ENCODE data around the gene TACC3. TPM values are rescaled to one million over a fixed set of nuclear protein-coding genes. Genes with fewer than 3 reads are reported as not detected.

The TACC3 gene
- total RNA-seq, 1 experiment from 2014 or later = 207 TPM

DNA sequence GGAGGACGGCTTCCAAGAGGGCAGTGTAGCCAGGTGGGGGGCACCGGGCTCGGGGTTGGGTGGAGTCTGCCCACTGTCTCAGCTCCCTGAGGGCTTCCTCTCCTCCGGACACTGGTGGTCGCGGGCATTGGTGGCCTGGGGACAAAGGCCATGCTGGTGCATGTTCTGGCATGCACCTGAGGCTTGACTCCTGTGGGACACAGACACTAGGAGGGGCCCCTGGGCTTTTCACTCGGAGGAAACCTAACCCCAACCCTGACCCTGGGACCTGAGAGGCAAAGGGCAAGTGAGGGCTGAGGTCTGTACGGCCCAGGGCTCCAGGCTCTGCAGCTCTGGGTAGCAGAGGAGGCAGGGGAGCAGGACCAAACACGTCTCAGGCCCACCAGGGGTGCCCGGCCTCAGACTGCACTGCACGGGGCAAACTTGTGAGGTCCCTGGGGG, 49.5 kb downstream of the TACC3 start:
- Mint-ChIP-seq H3K4me3 (no peak overlapping the region), H3K4me1 (peaks cover 9% of the 10 kb centered on the region), H3K9me3 (no peaks in the 10 kb centered on the region), H3K27me3 (ENCODE audit: low read depth) (peaks cover 4% of the 10 kb centered on the region), H3K36me3 (no peaks in the 10 kb centered on the region), H3K27ac (no peak overlapping the region)
- CTCF ChIA-PET = interaction anchor here (0.9 to 2.7 kb wide), 4 partner anchors 8 to 23 kb away, joined by 3 to 18 read pairs (median 6); no protein-coding TSS in a partner anchor
- ATAC-seq (no peak), DNase-seq (ENCODE audit: low spot score) (no peak)
- TF ChIP-seq, protein P1, sequence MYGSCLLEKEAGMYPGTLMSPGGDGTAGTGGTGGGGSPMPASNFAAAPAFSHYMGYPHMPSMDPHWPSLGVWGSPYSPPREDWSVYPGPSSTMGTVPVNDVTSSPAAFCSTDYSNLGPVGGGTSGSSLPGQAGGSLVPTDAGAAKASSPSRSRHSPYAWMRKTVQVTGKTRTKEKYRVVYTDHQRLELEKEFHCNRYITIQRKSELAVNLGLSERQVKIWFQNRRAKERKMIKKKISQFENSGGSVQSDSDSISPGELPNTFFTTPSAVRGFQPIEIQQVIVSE (CRISPR knock-in tag; IDR thresholded peaks at IDR 0.05; ENCODE audit: borderline replicate concordance) = no peak
- TF ChIP-seq ZNF219 (CRISPR knock-in tag; IDR thresholded peaks at IDR 0.05; ENCODE audit: borderline replicate concordance) (no peak), SOX15 (CRISPR knock-in tag; IDR thresholded peaks at IDR 0.05) (no peak)
- TF ChIP-seq, protein P2, sequence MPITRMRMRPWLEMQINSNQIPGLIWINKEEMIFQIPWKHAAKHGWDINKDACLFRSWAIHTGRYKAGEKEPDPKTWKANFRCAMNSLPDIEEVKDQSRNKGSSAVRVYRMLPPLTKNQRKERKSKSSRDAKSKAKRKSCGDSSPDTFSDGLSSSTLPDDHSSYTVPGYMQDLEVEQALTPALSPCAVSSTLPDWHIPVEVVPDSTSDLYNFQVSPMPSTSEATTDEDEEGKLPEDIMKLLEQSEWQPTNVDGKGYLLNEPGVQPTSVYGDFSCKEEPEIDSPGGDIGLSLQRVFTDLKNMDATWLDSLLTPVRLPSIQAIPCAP (CRISPR knock-in tag; IDR thresholded peaks at IDR 0.05) = no peak
- POLR2A ChIA-PET = no interaction called here

DNA sequence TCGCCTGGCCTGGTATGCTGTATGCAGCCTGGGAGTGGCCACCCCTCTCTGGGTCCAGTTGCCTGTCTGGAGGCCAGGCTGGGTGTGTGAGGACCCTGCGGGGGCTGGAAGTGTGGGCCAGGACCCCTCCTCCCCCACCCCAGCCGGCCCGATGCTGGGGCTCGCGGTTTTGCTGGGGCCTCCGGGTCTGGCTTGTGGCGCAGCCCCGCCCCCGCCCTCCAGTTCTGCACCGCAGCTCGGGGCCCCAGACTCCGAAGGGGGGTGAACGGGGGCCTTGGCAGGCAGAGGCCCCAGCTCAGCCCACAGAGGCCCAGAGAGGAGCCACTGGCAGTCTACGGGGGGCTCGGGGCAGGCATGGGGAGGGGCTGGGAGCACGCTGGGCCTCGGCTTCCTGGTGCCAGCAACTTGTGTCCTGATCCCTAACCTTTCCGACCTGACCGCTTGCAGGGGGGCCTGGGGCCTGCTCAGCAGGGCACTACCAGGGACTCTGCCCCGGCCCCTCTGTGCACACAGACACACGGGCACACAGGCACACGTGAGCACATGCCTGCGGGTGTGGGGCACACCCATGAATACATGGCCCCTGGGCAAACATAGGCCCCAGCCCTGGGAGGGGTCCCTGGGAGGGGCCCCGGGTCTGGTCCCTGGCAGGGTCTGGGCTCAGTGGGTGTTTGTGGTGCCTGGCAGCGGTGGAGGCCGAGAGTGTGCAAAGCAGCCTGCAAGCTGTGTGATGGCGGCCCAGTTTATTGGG, 50.4 kb downstream of the TACC3 start:
- H3K4me3 Mint-ChIP-seq = no peak overlapping the region
- no peaks in the 10 kb centered on the region for H3K36me3 Mint-ChIP-seq
- peaks cover 9% of the 10 kb centered on the region for H3K4me1 Mint-ChIP-seq
- no peaks in the 10 kb centered on the region for H3K9me3 Mint-ChIP-seq
- DNase-seq (ENCODE audit: low spot score) (no peak), ATAC-seq (no peak)
- no peak overlapping the region for H3K27ac Mint-ChIP-seq
- ChIA-PET POLR2A (no interaction called here), CTCF (interaction anchor here (2.7 kb wide), 1 partner anchor 23 kb away, joined by 18 read pairs; no protein-coding TSS in a partner anchor)
- peaks cover 4% of the 10 kb centered on the region for H3K27me3 Mint-ChIP-seq (ENCODE audit: low read depth)
- no peak for TF ChIP-seq NR2C2 (CRISPR knock-in tag; IDR thresholded peaks at IDR 0.05)
- TF ChIP-seq, protein P3, sequence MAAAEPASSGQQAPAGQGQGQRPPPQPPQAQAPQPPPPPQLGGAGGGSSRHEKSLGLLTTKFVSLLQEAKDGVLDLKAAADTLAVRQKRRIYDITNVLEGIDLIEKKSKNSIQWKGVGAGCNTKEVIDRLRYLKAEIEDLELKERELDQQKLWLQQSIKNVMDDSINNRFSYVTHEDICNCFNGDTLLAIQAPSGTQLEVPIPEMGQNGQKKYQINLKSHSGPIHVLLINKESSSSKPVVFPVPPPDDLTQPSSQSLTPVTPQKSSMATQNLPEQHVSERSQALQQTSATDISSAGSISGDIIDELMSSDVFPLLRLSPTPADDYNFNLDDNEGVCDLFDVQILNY (CRISPR knock-in tag; IDR thresholded peaks at IDR 0.05) = no peak
- TF ChIP-seq, protein P4, sequence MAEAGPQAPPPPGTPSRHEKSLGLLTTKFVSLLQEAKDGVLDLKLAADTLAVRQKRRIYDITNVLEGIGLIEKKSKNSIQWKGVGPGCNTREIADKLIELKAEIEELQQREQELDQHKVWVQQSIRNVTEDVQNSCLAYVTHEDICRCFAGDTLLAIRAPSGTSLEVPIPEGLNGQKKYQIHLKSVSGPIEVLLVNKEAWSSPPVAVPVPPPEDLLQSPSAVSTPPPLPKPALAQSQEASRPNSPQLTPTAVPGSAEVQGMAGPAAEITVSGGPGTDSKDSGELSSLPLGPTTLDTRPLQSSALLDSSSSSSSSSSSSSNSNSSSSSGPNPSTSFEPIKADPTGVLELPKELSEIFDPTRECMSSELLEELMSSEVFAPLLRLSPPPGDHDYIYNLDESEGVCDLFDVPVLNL (CRISPR knock-in tag; IDR thresholded peaks at IDR 0.05; ENCODE audit: borderline replicate concordance, low read depth) = no peak
- TF ChIP-seq ZBTB21 (CRISPR knock-in tag; IDR thresholded peaks at IDR 0.05; ENCODE audit: borderline replicate concordance) = no peak
- TF ChIP-seq, protein P5, sequence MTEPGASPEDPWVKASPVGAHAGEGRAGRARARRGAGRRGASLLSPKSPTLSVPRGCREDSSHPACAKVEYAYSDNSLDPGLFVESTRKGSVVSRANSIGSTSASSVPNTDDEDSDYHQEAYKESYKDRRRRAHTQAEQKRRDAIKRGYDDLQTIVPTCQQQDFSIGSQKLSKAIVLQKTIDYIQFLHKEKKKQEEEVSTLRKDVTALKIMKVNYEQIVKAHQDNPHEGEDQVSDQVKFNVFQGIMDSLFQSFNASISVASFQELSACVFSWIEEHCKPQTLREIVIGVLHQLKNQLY (CRISPR knock-in tag; IDR thresholded peaks at IDR 0.05) = no peak

DNA sequence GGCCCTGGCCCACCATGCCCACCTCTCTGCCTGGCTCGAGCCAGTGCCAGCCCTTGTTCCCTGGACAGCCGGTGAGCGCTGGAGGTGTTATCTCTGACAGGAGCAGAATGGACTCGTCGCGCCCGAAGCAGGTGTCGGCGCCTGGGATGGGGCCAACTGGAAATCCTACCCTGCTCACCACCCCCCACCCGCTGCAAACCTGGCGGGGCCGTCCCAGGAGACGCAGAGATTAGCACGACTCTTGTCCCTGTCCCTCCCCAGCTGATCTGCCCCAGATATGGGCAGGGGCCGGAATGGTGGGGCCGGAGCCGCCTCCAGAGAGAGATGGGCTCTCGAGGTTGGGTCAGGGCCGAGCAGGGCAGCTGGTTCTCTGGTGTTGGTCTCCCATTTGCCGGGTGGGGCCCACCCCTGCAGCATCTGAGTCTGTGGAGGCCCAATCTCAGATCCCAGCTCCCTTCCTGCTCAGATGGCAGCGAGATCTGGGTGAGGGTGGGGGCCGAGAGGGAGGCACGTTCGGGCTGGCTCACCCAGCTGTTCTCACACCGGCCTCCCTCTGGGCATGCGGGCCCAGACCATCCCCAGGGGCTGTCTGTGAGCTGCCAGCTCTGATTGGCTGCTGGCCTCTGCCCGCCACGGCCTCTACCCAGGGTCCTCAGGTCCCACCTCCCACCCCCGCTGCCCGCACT, 51.7 kb downstream of the TACC3 start:
- no peaks in the 10 kb centered on the region for H3K9me3 Mint-ChIP-seq
- no peak overlapping the region for H3K4me3 Mint-ChIP-seq
- peaks cover 14% of the 10 kb centered on the region for H3K4me1 Mint-ChIP-seq
- H3K36me3 Mint-ChIP-seq = no peaks in the 10 kb centered on the region
- ChIA-PET CTCF (interaction anchor here (0.8 to 2.2 kb wide), 3 partner anchors 9 to 37 kb away, joined by 3 to 11 read pairs (median 4); no protein-coding TSS in a partner anchor), POLR2A (interaction anchor here (1.1 kb wide), 1 partner anchor 34 kb away, joined by 3 read pairs; no protein-coding TSS in a partner anchor)
- DNase-seq (ENCODE audit: low spot score) = no peak
- peaks cover 4% of the 10 kb centered on the region for H3K27me3 Mint-ChIP-seq (ENCODE audit: low read depth)
- ATAC-seq = no peak
- no peak overlapping the region for H3K27ac Mint-ChIP-seq
- TF ChIP-seq NR1H2 (CRISPR knock-in tag; IDR thresholded peaks at IDR 0.05) (no peak), CREM (CRISPR knock-in tag; IDR thresholded peaks at IDR 0.05) (no peak), SOX15 (CRISPR knock-in tag; IDR thresholded peaks at IDR 0.05) (no peak), ZNF671 (CRISPR knock-in tag; IDR thresholded peaks at IDR 0.05) (no peak), SMAD4 (CRISPR knock-in tag; IDR thresholded peaks at IDR 0.05) (no peak)
- TF ChIP-seq, protein P6, sequence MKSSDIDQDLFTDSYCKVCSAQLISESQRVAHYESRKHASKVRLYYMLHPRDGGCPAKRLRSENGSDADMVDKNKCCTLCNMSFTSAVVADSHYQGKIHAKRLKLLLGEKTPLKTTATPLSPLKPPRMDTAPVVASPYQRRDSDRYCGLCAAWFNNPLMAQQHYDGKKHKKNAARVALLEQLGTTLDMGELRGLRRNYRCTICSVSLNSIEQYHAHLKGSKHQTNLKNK (CRISPR knock-in tag; IDR thresholded peaks at IDR 0.05) = no peak
- TF ChIP-seq, protein P7, sequence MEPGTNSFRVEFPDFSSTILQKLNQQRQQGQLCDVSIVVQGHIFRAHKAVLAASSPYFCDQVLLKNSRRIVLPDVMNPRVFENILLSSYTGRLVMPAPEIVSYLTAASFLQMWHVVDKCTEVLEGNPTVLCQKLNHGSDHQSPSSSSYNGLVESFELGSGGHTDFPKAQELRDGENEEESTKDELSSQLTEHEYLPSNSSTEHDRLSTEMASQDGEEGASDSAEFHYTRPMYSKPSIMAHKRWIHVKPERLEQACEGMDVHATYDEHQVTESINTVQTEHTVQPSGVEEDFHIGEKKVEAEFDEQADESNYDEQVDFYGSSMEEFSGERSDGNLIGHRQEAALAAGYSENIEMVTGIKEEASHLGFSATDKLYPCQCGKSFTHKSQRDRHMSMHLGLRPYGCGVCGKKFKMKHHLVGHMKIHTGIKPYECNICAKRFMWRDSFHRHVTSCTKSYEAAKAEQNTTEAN (CRISPR knock-in tag; IDR thresholded peaks at IDR 0.05) = no peak
- TF ChIP-seq, protein P3 (CRISPR knock-in tag; IDR thresholded peaks at IDR 0.05) = no peak
- TF ChIP-seq, protein P4 (CRISPR knock-in tag; IDR thresholded peaks at IDR 0.05; ENCODE audit: borderline replicate concordance, low read depth) = no peak

All from WTC11 (cell line).